Colonic mucosa (tissue), 4 donors: ENCODE results near the gene ZNF407. TPM values are rescaled to one million over a fixed set of nuclear protein-coding genes. Genes with fewer than 3 reads are reported as not detected.

Source experiments
- DNase-seq: peaks from one replicate; pipeline ENCODE4 v3.0.0-alpha.2; 2020
- H3K27ac ChIP-seq: fragments of 200-600 bp; one replicate; pipeline ENCODE4 v1.8.0; 2021
- H3K27me3 ChIP-seq: fragments of 200-600 bp; one replicate; pipeline ENCODE4 v1.8.0; 2021
- H3K36me3 ChIP-seq: fragments of 200-600 bp; one replicate; pipeline ENCODE4 v1.8.0; 2021
- H3K4me1 ChIP-seq: fragments of 200-600 bp; one replicate; pipeline ENCODE4 v1.8.0; 2021; ENCODE audit warnings: mild to moderate bottlenecking
- H3K4me3 ChIP-seq: fragments of 200-600 bp; one replicate; pipeline ENCODE4 v1.8.0; 2021
- H3K9ac ChIP-seq, 2 donors: one replicate each; pipeline ENCODE4 v1.7.0; 2013; ENCODE audit warnings: control low read depth in 2 of 2, low read depth in 2 of 2, low read length in 2 of 2
- H3K9me3 ChIP-seq: fragments of 200-600 bp; one replicate; pipeline ENCODE4 v1.8.0; 2021
- intact Hi-C: fragments of 100-400 bp; cut with DNase I; formaldehyde crosslinking; loops from one replicate; pipeline ENCODE4 v1.14.1; 2022
- total RNA-seq, 2 donors: library from RNA; stranded (reverse); fragmentation: NEBNext Ultra II Directional in 1 of 2; extraction: Animal tissue kit (Norgen Biotek cat#: 25700) in 1 of 2; gene quantifications; one replicate each; pipeline ENCODE4 v1.2.1, GENCODE V29; 2021
- TF ChIP-seq, protein P1 (sequence below): fragments of 200-600 bp; IDR thresholded peaks from one replicate; pipeline ENCODE4 v1.8.0; 2022; ENCODE audit warnings: antibody characterized with exemption, mild to moderate bottlenecking
- donor health status: healthy.
- donor health status: DM: no; HTN: no; CAD: no.
- donor health status: DM: no; HTN: no; CAD: no.

The ZNF407 gene
- total RNA-seq, 2 donors from 2014 or later, result 8.1 to 13.1 TPM

DNA sequence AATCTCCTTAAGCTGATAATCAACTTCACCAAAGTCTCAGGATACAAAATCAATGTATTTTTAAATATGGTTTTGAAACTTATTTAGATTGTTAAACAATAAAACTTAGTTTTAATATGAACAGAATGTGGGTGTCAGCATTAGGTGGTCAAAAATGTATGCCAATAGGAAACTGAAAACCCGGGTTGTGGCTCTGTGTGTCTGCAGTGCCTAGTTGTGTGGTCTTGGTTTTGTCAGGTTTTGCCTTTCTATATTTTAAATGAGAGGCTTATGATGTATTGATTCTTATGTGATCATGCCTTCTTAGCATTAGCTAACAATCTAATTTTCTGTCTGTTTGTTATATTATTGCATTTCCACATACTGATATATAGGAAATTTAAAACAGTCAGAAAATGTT is 227.8 kb downstream of the ZNF407 start:
- Histone ChIP-seq H3K9me3 (no peaks in the 10 kb centered on the region), H3K27ac (no peak overlapping the region), H3K27me3 (no peaks in the 10 kb centered on the region), H3K36me3 (no peaks in the 10 kb centered on the region), H3K4me1 (no peaks in the 10 kb centered on the region), H3K9ac (no peak overlapping the region), H3K4me3 (no peak overlapping the region)
- intact Hi-C loops, result no loop called here
- TF ChIP-seq, protein P1, sequence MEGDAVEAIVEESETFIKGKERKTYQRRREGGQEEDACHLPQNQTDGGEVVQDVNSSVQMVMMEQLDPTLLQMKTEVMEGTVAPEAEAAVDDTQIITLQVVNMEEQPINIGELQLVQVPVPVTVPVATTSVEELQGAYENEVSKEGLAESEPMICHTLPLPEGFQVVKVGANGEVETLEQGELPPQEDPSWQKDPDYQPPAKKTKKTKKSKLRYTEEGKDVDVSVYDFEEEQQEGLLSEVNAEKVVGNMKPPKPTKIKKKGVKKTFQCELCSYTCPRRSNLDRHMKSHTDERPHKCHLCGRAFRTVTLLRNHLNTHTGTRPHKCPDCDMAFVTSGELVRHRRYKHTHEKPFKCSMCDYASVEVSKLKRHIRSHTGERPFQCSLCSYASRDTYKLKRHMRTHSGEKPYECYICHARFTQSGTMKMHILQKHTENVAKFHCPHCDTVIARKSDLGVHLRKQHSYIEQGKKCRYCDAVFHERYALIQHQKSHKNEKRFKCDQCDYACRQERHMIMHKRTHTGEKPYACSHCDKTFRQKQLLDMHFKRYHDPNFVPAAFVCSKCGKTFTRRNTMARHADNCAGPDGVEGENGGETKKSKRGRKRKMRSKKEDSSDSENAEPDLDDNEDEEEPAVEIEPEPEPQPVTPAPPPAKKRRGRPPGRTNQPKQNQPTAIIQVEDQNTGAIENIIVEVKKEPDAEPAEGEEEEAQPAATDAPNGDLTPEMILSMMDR, result no peak
- DNase-seq, result no peak

DNA sequence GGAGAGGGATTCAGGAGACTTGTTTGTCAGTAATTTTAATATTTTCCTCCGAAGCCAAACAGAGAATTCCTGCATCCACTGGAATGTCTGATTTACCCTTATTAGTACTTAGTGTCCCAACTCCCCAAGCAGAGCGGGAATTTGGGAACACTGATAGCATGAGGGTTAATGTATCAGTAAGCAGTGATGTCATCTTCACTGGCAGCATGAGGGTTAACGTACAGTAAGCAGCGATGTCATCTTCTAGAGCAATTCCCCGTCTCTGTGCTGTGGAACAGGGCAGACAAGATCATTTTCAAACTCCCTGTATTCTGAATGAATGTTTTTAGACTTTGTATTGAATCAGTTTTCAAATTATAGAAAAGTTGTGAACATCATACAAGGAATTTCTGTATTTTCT is 228.9 kb downstream of the ZNF407 start:
- TF ChIP-seq, protein P1, result no peak
- Histone ChIP-seq H3K9ac (no peak overlapping the region), H3K36me3 (no peaks in the 10 kb centered on the region), H3K27me3 (no peaks in the 10 kb centered on the region), H3K4me1 (no peaks in the 10 kb centered on the region), H3K9me3 (no peaks in the 10 kb centered on the region), H3K27ac (no peak overlapping the region), H3K4me3 (no peak overlapping the region)
- intact Hi-C loops, result no loop called here
- DNase-seq, result no peak

DNA sequence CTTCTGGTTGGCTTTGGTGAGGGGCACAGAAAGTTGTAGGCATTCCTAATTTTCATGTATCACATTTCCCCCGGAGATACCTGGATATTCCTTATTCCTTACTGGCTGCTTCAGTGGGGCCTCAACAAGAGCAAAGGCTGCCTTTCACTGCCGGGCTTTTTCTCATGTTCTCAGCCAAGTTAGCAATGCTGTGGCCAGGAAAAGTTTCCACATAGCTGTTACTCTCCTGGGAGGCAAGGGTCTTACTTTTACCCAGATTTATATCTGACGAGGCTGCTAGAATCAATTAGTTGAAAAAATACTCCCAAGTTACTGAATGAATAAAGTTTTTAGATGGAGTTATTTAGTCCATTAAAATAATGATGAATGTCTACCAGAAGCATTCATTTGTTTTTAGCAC is 230.5 kb downstream of the ZNF407 start:
- no peak overlapping the region for H3K4me3 ChIP-seq
- no peaks in the 10 kb centered on the region for H3K36me3 ChIP-seq
- intact Hi-C loops, result no loop called here
- TF ChIP-seq, protein P1, result no peak
- no peak overlapping the region for H3K9ac ChIP-seq
- H3K9me3 ChIP-seq, result no peaks in the 10 kb centered on the region
- DNase-seq, result no peak
- no peaks in the 10 kb centered on the region for H3K4me1 ChIP-seq
- H3K27ac ChIP-seq, result no peak overlapping the region
- H3K27me3 ChIP-seq, result no peaks in the 10 kb centered on the region

DNA sequence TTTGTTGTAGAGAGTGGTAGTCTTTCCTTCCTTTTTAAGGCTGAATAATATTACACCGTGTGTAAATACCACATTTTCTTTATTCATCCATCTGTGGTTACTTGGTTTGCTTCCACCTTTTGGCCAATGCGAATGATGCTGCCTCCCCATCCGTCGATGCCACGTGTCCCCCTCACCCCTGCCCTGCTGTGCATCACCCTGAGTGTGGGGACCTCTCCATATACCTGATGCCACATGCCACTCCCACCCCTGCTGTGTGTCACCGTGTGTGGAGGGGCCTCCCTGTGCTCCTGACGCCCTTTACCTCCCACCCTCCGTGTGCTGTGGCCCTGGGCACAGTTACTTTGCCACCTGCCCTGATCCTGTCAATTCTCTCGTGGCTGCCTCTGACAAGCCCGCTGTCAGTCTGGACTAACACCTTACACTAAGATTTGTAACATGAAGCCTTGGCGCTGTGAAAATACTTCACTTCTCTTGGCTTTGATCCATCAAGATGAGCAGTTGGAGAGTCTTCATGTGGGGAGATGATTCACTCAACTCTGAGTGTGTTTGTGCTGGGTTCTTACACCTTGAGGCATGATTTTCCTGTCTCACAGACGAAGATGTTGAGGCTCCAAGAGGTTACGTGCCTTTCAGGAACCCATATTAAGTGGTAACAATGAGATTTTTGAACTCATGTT is 234.0 kb downstream of the ZNF407 start:
- Histone ChIP-seq H3K4me3 (no peak overlapping the region), H3K27ac (no peak overlapping the region), H3K9ac (no peak overlapping the region), H3K36me3 (no peaks in the 10 kb centered on the region), H3K4me1 (no peaks in the 10 kb centered on the region), H3K27me3 (no peaks in the 10 kb centered on the region), H3K9me3 (no peaks in the 10 kb centered on the region)
- intact Hi-C loops, result no loop called here
- TF ChIP-seq, protein P1, result no peak
- no peak for DNase-seq

DNA sequence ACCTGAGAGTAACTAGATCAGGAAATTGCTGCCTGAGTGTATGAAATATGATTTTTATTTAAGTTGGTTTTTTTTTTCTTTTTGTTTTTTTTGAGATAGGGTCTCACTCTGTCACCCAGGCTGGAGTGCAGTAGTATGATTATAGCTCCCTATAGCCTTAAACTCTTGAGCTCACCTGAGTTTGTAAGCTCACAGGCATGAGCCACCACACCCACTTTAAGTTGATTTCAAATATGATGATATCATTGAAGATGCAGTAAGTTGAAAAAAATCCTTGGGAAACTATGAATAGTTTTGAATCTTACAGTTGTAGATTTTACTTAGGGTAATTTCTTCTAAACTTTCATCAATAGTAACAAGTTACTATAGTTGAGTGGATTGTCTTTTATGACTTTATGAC is 234.7 kb downstream of the ZNF407 start:
- intact Hi-C loops, result no loop called here

More for the DNA sequence above, 234.7 kb downstream of the ZNF407 start:
- no peak overlapping the region for H3K27ac ChIP-seq
- H3K9ac ChIP-seq, result no peak overlapping the region
- no peaks in the 10 kb centered on the region for H3K36me3 ChIP-seq
- DNase-seq, result no peak
- TF ChIP-seq, protein P1, result no peak
- H3K4me3 ChIP-seq, result no peak overlapping the region
- no peaks in the 10 kb centered on the region for H3K4me1 ChIP-seq
- H3K9me3 ChIP-seq, result no peaks in the 10 kb centered on the region
- H3K27me3 ChIP-seq, result no peaks in the 10 kb centered on the region
